KMS-11 (cell line): Measurements from ENCODE around the gene PLSCR4.

Source experiments
- H2AFZ ChIP-seq: fragments of 200-600 bp; sonication (generic); 2 replicates; pipeline ENCODE4 v1.6.1; 2016; ENCODE audit warnings: antibody characterized with exemption, mixed run types, low read depth
- H3K27ac ChIP-seq: fragments of 200-600 bp; sonication (generic); 2 replicates; pipeline ENCODE4 v1.6.1; 2016; ENCODE audit warnings: mild to moderate bottlenecking, mixed run types
- H3K27me3 ChIP-seq: fragments of 200-600 bp; sonication (generic); 2 replicates; pipeline ENCODE4 v1.6.1; 2017; ENCODE audit warnings: mild to moderate bottlenecking, low read depth, mixed run types, moderate library complexity; ENCODE audit not compliant: insufficient read depth
- H3K36me3 ChIP-seq: fragments of 200-600 bp; sonication (generic); 2 replicates; pipeline ENCODE4 v1.6.1; 2017; ENCODE audit warnings: mild to moderate bottlenecking, mixed run types; ENCODE audit not compliant: insufficient read depth
- H3K4me1 ChIP-seq: fragments of 200-600 bp; sonication (generic); 2 replicates; pipeline ENCODE4 v1.6.1; 2016; ENCODE audit warnings: mild to moderate bottlenecking, low read depth, mixed run types; ENCODE audit not compliant: poor library complexity, severe bottlenecking
- H3K4me2 ChIP-seq: fragments of 200-600 bp; sonication (generic); 2 replicates; pipeline ENCODE4 v1.7.0; 2016; ENCODE audit warnings: mild to moderate bottlenecking, mixed run types
- H3K4me3 ChIP-seq: fragments of 200-600 bp; sonication (generic); IDR thresholded peaks from 2 replicates; pipeline ENCODE4 v1.6.1; 2017; ENCODE audit warnings: low read depth, low read length, mixed read lengths; ENCODE audit not compliant: insufficient read depth
- H3K79me2 ChIP-seq: fragments of 200-600 bp; sonication (generic); 2 replicates; pipeline ENCODE4 v1.6.1; 2016; ENCODE audit warnings: low read depth, mixed run types; ENCODE audit not compliant: insufficient read depth
- H3K9ac ChIP-seq: fragments of 200-600 bp; sonication (generic); 2 replicates; pipeline ENCODE4 v1.6.1; 2016; ENCODE audit warnings: mild to moderate bottlenecking, mixed run types
- H4K20me1 ChIP-seq: fragments of 200-600 bp; sonication (generic); 2 replicates; pipeline ENCODE4 v1.6.1; 2016; ENCODE audit warnings: mild to moderate bottlenecking, mixed run types; ENCODE audit not compliant: insufficient read depth
- TF ChIP-seq, protein P1 (sequence below): fragments of 200-600 bp; sonication (generic); conservative IDR thresholded peaks from 2 replicates; pipeline ENCODE4 v1.6.1; 2017; ENCODE audit warnings: low read depth, mild to moderate bottlenecking, antibody characterized with exemption, low read length, moderate library complexity, mixed read lengths

PLSCR4 gene

DNA sequence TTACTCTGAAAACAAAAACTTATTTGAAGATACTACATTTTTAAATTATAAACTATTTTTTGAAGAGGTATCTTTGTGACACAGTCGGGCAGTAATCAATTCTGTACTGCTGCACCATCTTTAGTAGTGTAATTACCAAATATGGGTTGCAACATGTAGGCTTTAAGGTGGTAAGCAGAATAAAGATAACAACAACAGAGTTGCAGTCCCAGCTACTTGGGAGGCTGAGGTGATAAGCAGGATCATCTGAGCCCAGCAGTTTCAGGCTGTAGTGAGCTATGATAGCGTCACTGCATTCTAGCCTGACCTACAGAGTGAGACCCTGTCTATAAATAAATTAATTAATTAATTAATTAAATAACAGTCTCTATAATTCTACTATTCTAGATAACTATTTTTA, 95.9 kb downstream of the PLSCR4 start:
- H3K4me1 ChIP-seq: peaks cover 5% of the 10 kb centered on the region
- H3K27me3 ChIP-seq: no peaks in the 10 kb centered on the region
- no peak overlapping the region for H2AFZ ChIP-seq
- TF ChIP-seq, protein P1, sequence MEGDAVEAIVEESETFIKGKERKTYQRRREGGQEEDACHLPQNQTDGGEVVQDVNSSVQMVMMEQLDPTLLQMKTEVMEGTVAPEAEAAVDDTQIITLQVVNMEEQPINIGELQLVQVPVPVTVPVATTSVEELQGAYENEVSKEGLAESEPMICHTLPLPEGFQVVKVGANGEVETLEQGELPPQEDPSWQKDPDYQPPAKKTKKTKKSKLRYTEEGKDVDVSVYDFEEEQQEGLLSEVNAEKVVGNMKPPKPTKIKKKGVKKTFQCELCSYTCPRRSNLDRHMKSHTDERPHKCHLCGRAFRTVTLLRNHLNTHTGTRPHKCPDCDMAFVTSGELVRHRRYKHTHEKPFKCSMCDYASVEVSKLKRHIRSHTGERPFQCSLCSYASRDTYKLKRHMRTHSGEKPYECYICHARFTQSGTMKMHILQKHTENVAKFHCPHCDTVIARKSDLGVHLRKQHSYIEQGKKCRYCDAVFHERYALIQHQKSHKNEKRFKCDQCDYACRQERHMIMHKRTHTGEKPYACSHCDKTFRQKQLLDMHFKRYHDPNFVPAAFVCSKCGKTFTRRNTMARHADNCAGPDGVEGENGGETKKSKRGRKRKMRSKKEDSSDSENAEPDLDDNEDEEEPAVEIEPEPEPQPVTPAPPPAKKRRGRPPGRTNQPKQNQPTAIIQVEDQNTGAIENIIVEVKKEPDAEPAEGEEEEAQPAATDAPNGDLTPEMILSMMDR: no peak
- H3K27ac ChIP-seq: no peak overlapping the region
- H4K20me1 ChIP-seq: no peaks in the 10 kb centered on the region
- no peak overlapping the region for H3K9ac ChIP-seq
- no peak overlapping the region for H3K4me3 ChIP-seq
- no peaks in the 10 kb centered on the region for H3K79me2 ChIP-seq
- H3K4me2 ChIP-seq: no peak overlapping the region
- H3K36me3 ChIP-seq: no peaks in the 10 kb centered on the region

DNA sequence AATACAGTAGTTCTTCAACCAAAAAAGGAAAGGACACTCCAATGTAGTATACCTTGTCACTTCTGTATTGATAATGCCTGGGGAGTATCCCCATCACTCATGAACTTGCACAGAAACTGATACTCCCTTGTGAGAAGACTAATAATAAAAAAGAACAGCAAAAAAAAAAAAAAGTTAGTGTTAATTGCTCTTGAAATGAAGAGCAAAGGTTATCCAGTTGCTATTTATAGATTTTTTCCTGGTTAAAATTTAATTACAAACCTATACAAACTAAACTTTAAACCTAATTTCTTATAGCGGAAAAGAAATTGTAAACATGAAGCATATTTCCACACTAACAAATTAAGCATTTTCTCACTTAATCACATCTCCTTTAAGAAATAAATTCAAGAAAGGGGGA, 96.6 kb downstream of the PLSCR4 start:
- no peaks in the 10 kb centered on the region for H3K79me2 ChIP-seq

DNA sequence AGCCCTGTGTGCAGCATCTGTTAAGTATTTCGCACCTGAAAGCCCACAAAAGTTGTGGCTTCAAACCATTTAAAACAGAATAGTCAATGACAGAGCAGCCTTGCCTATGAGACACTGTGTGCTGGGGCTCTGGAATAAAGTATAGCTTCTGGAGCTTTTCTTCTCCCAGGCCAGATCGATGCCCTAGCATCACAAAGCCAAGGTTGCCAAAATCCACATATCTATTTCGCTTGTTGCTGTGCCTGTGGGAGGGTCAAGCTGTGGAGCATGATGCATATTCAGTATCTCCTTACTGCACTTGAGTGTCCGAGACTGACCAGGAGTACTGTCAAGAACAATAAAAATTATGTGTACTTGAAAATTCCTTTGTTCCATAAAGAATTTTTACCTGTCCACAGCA, 97.5 kb downstream of the PLSCR4 start:
- Histone ChIP-seq H3K27me3 (no peaks in the 10 kb centered on the region), H3K27ac (no peak overlapping the region), H3K4me3 (no peak overlapping the region), H3K4me2 (no peak overlapping the region), H4K20me1 (no peaks in the 10 kb centered on the region), H3K36me3 (no peaks in the 10 kb centered on the region), H2AFZ (no peak overlapping the region), H3K9ac (no peak overlapping the region), H3K79me2 (no peaks in the 10 kb centered on the region), H3K4me1 (peaks cover 13% of the 10 kb centered on the region)
- TF ChIP-seq, protein P1: no peak

More for the DNA sequence above, 96.6 kb downstream of the PLSCR4 start:
- H3K36me3 ChIP-seq: no peaks in the 10 kb centered on the region
- H3K4me1 ChIP-seq: peaks cover 5% of the 10 kb centered on the region
- TF ChIP-seq, protein P1: no peak
- H3K9ac ChIP-seq: no peak overlapping the region
- no peak overlapping the region for H2AFZ ChIP-seq
- H3K27me3 ChIP-seq: no peaks in the 10 kb centered on the region
- no peak overlapping the region for H3K27ac ChIP-seq
- no peaks in the 10 kb centered on the region for H4K20me1 ChIP-seq
- no peak overlapping the region for H3K4me2 ChIP-seq
- no peak overlapping the region for H3K4me3 ChIP-seq

DNA sequence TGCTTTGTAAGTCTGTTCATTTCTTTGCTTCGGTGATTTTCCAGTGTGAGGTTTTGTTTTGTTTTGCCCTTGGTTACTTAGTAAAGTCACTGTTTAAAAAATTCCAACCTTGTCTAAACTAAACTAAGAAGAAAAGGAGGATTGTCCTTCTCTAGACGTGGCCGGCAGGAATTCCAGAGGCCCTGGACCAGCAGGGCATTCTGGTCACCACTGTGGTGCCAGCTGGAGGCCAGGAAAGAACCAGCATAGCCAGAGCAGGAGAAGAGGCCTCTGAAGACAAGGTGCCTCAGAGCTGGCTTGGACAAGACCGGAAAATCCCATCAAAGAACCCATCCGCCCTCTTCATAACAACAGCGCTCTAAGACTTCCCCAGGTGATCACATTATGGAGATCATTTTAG, 98.1 kb downstream of the PLSCR4 start:
- TF ChIP-seq, protein P1: no peak
- H3K79me2 ChIP-seq: no peaks in the 10 kb centered on the region

More for the DNA sequence above, 98.1 kb downstream of the PLSCR4 start:
- Histone ChIP-seq H4K20me1 (no peaks in the 10 kb centered on the region), H3K4me3 (no peak overlapping the region), H3K36me3 (no peaks in the 10 kb centered on the region), H3K27me3 (no peaks in the 10 kb centered on the region), H3K27ac (no peak overlapping the region), H3K4me1 (peaks cover 14% of the 10 kb centered on the region), H2AFZ (no peak overlapping the region), H3K9ac (no peak overlapping the region), H3K4me2 (no peak overlapping the region)
